PC-3 (cell line): ENCODE data around the gene ALPG. TPM values are rescaled to one million over a fixed set of nuclear protein-coding genes. Genes with fewer than 3 reads are reported as not detected.
"Not testable (repeated sequence)": the region's sequence is repeated elsewhere in the genome, so short reads cannot be mapped to it uniquely, and the experiment has no call there.

Experiments
- ATAC-seq: fragments of 200-7000 bp; cut with Tn5 transposase; 2 replicates; pipeline ENCODE4 v1.9.1; 2020; ENCODE audit warnings: mild to moderate bottlenecking, moderate library complexity
- BruUV-seq: library from RNA; stranded (reverse); fragments of 400-500 nt; replicated peaks from 2 replicates; lab custom pipeline; 2021; lab: Mats Ljungman, UMichigan
- CTCF ChIA-PET: fragments of 300-600 bp; sonication (Branson Sonifier 250); formaldehyde crosslinking; loops from one replicate; lab custom pipeline; 2022; ENCODE audit warnings: antibody characterized with exemption; lab: Charles Lee
- POLR2A ChIA-PET: fragments of 300-600 bp; sonication (Branson Sonifier 250); formaldehyde crosslinking; loops from one replicate; lab custom pipeline; 2022; ENCODE audit warnings: antibody characterized with exemption; ENCODE audit not compliant: unreplicated experiment; lab: Charles Lee
- DNase-seq: peaks from one replicate; pipeline ENCODE4 v3.0.0-alpha.2; 2015
- H2AFZ ChIP-seq: fragments of 300-600 bp; sonication (generic); 2 replicates; pipeline ENCODE4 v1.6.0; 2016; ENCODE audit warnings: antibody characterized with exemption, low read length
- H3F3A ChIP-seq: fragments of 300-600 bp; sonication (generic); one replicate; pipeline ENCODE4 v1.6.0; 2017; ENCODE audit warnings: antibody characterized with exemption, low read length, control low read depth, mild to moderate bottlenecking; ENCODE audit not compliant: unreplicated experiment
- H3K27ac ChIP-seq: fragments of 300-600 bp; sonication (generic); 2 replicates; pipeline ENCODE4 v1.5.1; 2016; ENCODE audit warnings: mild to moderate bottlenecking, low read length
- H3K27me3 ChIP-seq: fragments of 300-600 bp; sonication (generic); 2 replicates; pipeline ENCODE4 v1.6.1; 2016; ENCODE audit warnings: low read length, mixed read lengths
- H3K36me3 ChIP-seq: fragments of 300-600 bp; sonication (generic); 2 replicates; pipeline ENCODE4 v1.6.1; 2016; ENCODE audit warnings: low read depth, mixed run types, low read length, mixed read lengths
- H3K4me1 ChIP-seq: fragments of 300-600 bp; sonication (generic); 2 replicates; pipeline ENCODE4 v1.5.1; 2016; ENCODE audit warnings: low read length; ENCODE audit not compliant: insufficient read depth
- H3K4me2 ChIP-seq: fragments of 300-600 bp; sonication (generic); 2 replicates; pipeline ENCODE4 v1.6.0; 2016; ENCODE audit warnings: low read length
- H3K4me3 ChIP-seq: fragments of 300-600 bp; sonication (generic); 2 replicates; pipeline ENCODE4 v1.5.1; 2016; ENCODE audit warnings: mild to moderate bottlenecking, low read length, mixed read lengths
- H3K79me2 ChIP-seq: fragments of 300-600 bp; sonication (generic); 2 replicates; pipeline ENCODE4 v1.6.1; 2017; ENCODE audit warnings: low read length, mixed read lengths
- H3K9ac ChIP-seq: fragments of 300-600 bp; sonication (generic); 2 replicates; pipeline ENCODE4 v1.6.0; 2016; ENCODE audit warnings: mild to moderate bottlenecking, low read length
- H3K9me2 ChIP-seq: fragments of 300-600 bp; sonication (generic); replicated peaks from 2 replicates; pipeline ENCODE4 v1.6.1; 2016; ENCODE audit warnings: mixed run types, low read length, mixed read lengths
- H3K9me3 ChIP-seq: fragments of 300-600 bp; sonication (generic); 2 replicates; pipeline ENCODE4 v1.6.1; 2016; ENCODE audit warnings: low read length, mixed read lengths
- H4K20me1 ChIP-seq: fragments of 300-600 bp; sonication (generic); 2 replicates; pipeline ENCODE4 v1.6.1; 2016; ENCODE audit warnings: low read length, mixed read lengths
- EZH2 ChIP-seq: fragments of 300-600 bp; sonication (generic); IDR thresholded peaks from one replicate; pipeline ENCODE4 v1.6.1; 2017; ENCODE audit warnings: antibody characterized with exemption, mild to moderate bottlenecking, low read length; ENCODE audit not compliant: unreplicated experiment
- EZH2phosphoT487 ChIP-seq: fragments of 300-600 bp; sonication (generic); IDR thresholded peaks from 2 replicates; pipeline ENCODE4 v1.6.1; 2018; ENCODE audit warnings: mild to moderate bottlenecking, antibody characterized with exemption, low read length, borderline replicate concordance
- intact Hi-C: fragments of 100-400 bp; cut with micrococcal nuclease; formaldehyde crosslinking; loops from 2 replicates; pipeline ENCODE4 v1.9.0; 2023
- total RNA-seq: library from RNA; depleted of rRNA; stranded (reverse); fragments of >200 nt; gene quantifications from 2 replicates; pipeline ENCODE4 v1.2.3, GENCODE V29; 2014
- TF ChIP-seq, protein P1 (sequence below): fragments of 300-600 bp; sonication (generic); conservative IDR thresholded peaks from 2 replicates; pipeline ENCODE4 v1.5.1; 2017; ENCODE audit warnings: antibody characterized with exemption, low read depth, mild to moderate bottlenecking, low read length

The ALPG gene
- total RNA-seq, 1 experiment from 2014 or later: 0.18 TPM

DNA sequence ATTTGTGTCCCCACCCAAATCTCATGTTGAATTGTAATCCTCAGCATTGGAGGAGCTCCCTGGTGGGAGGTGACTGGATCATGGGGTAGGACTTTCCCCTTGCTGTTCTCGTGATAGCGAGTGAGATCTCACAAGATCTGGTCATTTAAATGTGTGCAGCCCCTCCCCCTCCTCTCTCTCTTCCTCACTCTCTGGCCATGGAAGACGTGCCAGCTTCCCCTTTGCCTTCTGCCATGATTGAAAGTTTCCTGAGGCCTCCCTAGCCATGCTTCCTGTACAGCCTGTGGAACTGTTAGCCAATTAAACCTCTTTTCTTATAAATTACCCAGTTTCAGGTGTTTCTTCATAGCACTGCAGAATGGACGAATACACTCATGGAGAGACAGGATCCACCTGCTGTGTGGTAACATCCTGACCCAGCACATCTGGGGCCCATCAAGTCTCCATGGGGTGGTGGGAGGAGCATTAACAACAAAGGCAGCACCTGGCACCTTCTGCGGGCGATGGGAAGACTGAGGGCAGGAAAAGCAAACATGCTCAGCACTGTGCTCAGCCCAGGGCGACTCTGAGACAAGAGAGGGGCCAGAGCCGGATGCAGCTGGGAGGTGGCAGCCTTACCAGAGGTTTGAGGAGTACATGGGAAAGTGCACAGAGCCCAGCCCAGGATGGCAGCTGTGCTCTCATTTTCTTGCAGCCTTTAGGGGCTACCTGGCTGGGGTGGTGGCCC lies 44.3 kb upstream of the ALPG start:
- no peaks in the 10 kb centered on the region for H3K9me2 ChIP-seq
- H3K79me2 ChIP-seq: no peaks in the 10 kb centered on the region
- no peak overlapping the region for H3K4me2 ChIP-seq
- no peak overlapping the region for H3K9ac ChIP-seq
- TF ChIP-seq, protein P1, sequence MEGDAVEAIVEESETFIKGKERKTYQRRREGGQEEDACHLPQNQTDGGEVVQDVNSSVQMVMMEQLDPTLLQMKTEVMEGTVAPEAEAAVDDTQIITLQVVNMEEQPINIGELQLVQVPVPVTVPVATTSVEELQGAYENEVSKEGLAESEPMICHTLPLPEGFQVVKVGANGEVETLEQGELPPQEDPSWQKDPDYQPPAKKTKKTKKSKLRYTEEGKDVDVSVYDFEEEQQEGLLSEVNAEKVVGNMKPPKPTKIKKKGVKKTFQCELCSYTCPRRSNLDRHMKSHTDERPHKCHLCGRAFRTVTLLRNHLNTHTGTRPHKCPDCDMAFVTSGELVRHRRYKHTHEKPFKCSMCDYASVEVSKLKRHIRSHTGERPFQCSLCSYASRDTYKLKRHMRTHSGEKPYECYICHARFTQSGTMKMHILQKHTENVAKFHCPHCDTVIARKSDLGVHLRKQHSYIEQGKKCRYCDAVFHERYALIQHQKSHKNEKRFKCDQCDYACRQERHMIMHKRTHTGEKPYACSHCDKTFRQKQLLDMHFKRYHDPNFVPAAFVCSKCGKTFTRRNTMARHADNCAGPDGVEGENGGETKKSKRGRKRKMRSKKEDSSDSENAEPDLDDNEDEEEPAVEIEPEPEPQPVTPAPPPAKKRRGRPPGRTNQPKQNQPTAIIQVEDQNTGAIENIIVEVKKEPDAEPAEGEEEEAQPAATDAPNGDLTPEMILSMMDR: no peak
- no peak for TF ChIP-seq EZH2
- no peak for TF ChIP-seq EZH2phosphoT487
- CTCF ChIA-PET: no interaction called here
- no peak for DNase-seq
- no peak overlapping the region for H2AFZ ChIP-seq
- ATAC-seq: no peak
- POLR2A ChIA-PET: no interaction called here
- H3K27me3 ChIP-seq: no peaks in the 10 kb centered on the region
- no peak overlapping the region for H3K27ac ChIP-seq
- no peaks in the 10 kb centered on the region for H3K36me3 ChIP-seq
- no peaks in the 10 kb centered on the region for H4K20me1 ChIP-seq
- H3K9me3 ChIP-seq: no peaks in the 10 kb centered on the region
- no peaks in the 10 kb centered on the region for H3F3A ChIP-seq
- no peak overlapping the region for H3K4me3 ChIP-seq
- BruUV-seq: no TSS peak
- intact Hi-C loops: no loop called here
- H3K4me1 ChIP-seq: peaks cover 4% of the 10 kb centered on the region; the same call in 1 of the 2 replicates

DNA sequence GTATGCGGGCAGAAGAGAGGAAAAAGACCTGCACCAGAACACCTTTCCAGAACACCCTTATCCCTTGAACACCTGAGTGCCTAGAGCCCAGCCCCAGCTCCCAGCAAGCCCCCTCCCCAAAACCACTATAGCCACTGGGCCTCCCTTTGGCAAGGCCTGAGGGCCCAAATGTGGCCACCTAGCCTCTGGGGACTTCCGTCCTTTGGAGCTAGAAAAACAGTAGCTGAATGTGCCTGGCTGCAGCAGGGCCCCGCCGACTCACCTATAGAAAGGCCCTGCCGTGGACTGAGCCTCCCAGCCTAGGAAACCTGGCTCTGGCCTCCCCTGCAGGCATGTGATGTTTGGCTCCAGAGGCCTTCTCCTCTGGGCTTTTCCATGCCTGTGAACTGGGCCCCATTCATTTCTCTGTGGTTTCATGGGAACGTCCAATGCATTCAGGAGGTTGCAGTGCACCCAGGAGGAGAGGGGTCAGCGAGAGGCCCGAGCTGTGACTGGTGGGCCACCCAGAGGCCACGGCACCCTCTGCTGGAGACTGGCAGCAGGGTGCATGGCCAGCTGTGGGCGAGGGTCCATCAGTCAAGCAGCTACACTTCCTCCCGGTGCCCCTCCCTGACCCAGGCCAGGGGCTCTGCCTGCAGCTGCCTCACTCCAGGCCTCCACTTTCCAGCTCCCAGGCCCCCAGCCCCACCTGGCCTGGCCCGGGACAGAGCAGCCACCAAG lies 43.4 kb upstream of the ALPG start:
- H3K36me3 ChIP-seq, BruUV-seq, intact Hi-C loops, H4K20me1 ChIP-seq, H3K9me3 ChIP-seq, POLR2A ChIA-PET, H3K4me1 ChIP-seq, CTCF ChIA-PET, ATAC-seq, H3F3A ChIP-seq, H3K9ac ChIP-seq, H3K79me2 ChIP-seq, H3K27me3 ChIP-seq, H3K4me3 ChIP-seq, DNase-seq, H3K4me2 ChIP-seq, H3K9me2 ChIP-seq, H2AFZ ChIP-seq, H3K27ac ChIP-seq: not testable (repeated sequence)

DNA sequence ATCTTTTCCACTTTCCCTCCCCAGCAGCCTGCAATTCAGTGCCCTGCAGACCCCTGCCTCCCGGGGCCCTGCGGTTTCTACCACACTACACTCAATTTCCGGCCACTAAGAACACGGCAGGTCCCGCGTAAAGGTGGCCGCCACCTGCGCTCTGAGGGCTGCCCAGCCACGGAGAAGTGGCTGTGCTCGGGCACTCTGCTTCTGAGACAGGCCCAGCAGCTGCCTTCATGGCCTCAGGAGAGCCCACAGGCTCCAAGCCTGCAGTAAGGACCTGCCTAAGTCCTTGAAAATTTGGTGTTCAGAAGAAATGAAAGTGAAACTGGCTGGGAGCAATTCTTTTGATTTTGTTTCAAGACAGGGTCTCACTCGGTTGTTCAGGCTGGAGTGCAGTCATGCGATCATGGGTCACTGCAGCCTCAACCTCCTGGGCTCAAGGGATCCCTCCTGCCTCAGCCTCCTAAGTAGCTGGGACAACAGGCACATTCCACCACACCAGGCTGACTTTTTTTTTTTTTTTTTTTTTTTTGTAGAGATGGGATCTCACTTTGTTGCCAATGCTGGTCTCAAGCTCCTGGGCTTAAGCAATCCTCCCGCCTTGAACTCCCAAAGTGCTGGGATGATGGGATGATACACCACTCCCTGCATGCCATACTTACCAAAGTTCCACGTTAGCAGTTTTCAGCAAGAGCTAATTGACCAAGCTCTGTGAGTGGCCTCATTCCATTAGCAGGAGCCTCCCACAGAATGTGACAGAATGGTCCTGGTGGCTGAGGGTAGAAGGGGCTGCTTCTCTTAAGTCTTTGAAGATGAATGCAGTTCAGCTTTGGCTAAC lies 42.6 kb upstream of the ALPG start:
- H3F3A ChIP-seq: no peaks in the 10 kb centered on the region
- no peaks in the 10 kb centered on the region for H3K27me3 ChIP-seq
- H3K36me3 ChIP-seq: no peaks in the 10 kb centered on the region
- H3K4me2 ChIP-seq: no peak overlapping the region
- TF ChIP-seq EZH2 (no peak), EZH2phosphoT487 (no peak)
- TF ChIP-seq, protein P1: no peak
- no peaks in the 10 kb centered on the region for H4K20me1 ChIP-seq
- H3K27ac ChIP-seq: no peak overlapping the region
- H2AFZ ChIP-seq: no peak overlapping the region
- ATAC-seq: no peak
- no TSS peak for BruUV-seq
- CTCF ChIA-PET: interaction anchor here (0.7 kb wide), 1 partner anchor 75 kb away, joined by 6 read pairs; no protein-coding TSS in a partner anchor
- H3K79me2 ChIP-seq: no peaks in the 10 kb centered on the region
- POLR2A ChIA-PET: interaction anchor here (0.6 kb wide), 1 partner anchor 245 kb away, joined by 3 read pairs; no protein-coding TSS in a partner anchor
- intact Hi-C loops: no loop called here
- no peak overlapping the region for H3K9ac ChIP-seq
- H3K9me3 ChIP-seq: no peaks in the 10 kb centered on the region
- H3K4me3 ChIP-seq: no peak overlapping the region
- no peak for DNase-seq
- H3K4me1 ChIP-seq: peaks cover 10% of the 10 kb centered on the region
- H3K9me2 ChIP-seq: no peaks in the 10 kb centered on the region

DNA sequence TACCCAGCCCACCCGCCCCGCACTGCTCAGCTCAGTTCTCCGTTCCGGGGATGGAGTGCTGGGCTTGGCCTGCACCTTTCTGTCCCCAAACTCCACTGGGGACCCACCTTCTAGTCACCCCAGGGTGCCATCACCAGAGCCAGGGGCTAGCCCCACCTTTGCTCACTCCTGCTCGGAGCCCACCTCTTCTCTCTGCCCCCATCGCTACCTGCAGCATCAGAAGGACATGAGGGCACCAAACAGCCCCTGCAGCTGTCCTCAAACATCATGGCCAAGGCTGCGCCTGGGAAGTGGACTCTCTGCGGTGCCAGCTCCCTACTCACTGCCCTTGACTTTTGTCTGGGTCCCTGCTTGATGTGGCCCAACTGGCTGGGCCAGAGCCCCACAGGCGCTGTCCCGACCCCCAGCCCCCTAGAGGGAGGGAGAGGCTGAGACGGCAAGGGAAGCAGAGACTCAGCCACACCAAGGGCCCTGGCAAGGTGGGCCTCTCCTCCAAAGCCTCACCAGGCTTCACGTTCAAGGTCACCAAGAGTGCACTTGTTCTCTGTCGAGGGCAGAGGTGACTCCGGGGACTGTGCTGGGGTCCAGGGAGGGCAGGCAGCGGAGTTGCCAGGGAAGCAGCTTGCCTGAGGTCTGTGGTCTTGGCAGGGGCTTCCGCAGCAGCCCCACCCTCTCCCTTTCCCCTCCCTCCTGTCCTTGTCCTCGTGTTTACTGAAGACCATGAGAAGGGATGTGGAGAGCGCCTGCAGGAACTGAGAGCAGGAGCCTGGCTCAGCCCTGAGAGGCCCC lies 41.6 kb upstream of the ALPG start:
- ATAC-seq, H3K9me2 ChIP-seq, H3K4me2 ChIP-seq, H3F3A ChIP-seq, H3K27me3 ChIP-seq, H3K27ac ChIP-seq, H2AFZ ChIP-seq, H3K36me3 ChIP-seq, H3K9ac ChIP-seq, intact Hi-C loops, H3K79me2 ChIP-seq, DNase-seq, H3K4me3 ChIP-seq, POLR2A ChIA-PET, H4K20me1 ChIP-seq, H3K9me3 ChIP-seq, BruUV-seq: not testable (repeated sequence)
- CTCF ChIA-PET: interaction anchor here (0.7 to 0.8 kb wide), 2 partner anchors 14 to 74 kb away, joined by 4 to 6 read pairs; partner anchors contain the start of gene ALPP
- peaks cover 10% of the 10 kb centered on the region for H3K4me1 ChIP-seq
